ENCODE data around the gene PIK3R6.

GRCh38 chr17:8829036-8829941 lies 38.2 kb downstream of the PIK3R6 start:
- TF ChIP-seq POLR2A (IDR thresholded peaks at IDR 0.05), result no peak
- TF ChIP-seq CTCF (IDR thresholded peaks at IDR 0.05), result no peak
